Endodermal cell (in vitro differentiated cells): ENCODE results near the gene RBM20. TPM values are rescaled to one million over a fixed set of nuclear protein-coding genes. Genes with fewer than 3 reads are reported as not detected.

Experiments used
- DNase-seq: peaks from one replicate; pipeline ENCODE4 v3.0.0-alpha.2; 2017
- H3K27ac ChIP-seq: 2 replicates; pipeline ENCODE4 v1.5.1; 2013; ENCODE audit warnings: mild to moderate bottlenecking, low read depth, low read length, moderate library complexity
- H3K27me3 ChIP-seq: 2 replicates; pipeline ENCODE4 v1.6.1; 2013; ENCODE audit warnings: mild to moderate bottlenecking, low read length, moderate library complexity; ENCODE audit not compliant: insufficient read depth, control insufficient read depth, poor library complexity, severe bottlenecking
- H3K36me3 ChIP-seq: 2 replicates; pipeline ENCODE4 v1.7.0; 2013; ENCODE audit warnings: mild to moderate bottlenecking, low read length, moderate library complexity; ENCODE audit not compliant: control insufficient read depth, insufficient read depth
- H3K4me1 ChIP-seq: one replicate; pipeline ENCODE4 v1.7.0; 2013; ENCODE audit warnings: low read length; ENCODE audit not compliant: control insufficient read depth, insufficient read depth
- H3K4me3 ChIP-seq: 2 replicates; pipeline ENCODE4 v1.5.1; 2013; ENCODE audit warnings: mild to moderate bottlenecking, low read length, moderate library complexity
- H3K9ac ChIP-seq: 2 replicates; pipeline ENCODE4 v1.6.1; 2013; ENCODE audit warnings: mild to moderate bottlenecking, low read length, moderate library complexity; ENCODE audit not compliant: poor library complexity, severe bottlenecking; ENCODE audit errors: extremely low read depth
- H3K9me3 ChIP-seq: 2 replicates; pipeline ENCODE4 v1.6.1; 2013; ENCODE audit warnings: mild to moderate bottlenecking, low read length, moderate library complexity; ENCODE audit not compliant: control insufficient read depth
- H3K27ac Mint-ChIP-seq: 2 replicates; pipeline ENCODE4 v1.8.0; 2020; ENCODE audit warnings: mixed read lengths
- H3K27me3 Mint-ChIP-seq: 2 replicates; pipeline ENCODE4 v1.8.0; 2021; ENCODE audit warnings: mild to moderate bottlenecking, mixed read lengths; ENCODE audit not compliant: insufficient read depth
- H3K36me3 Mint-ChIP-seq: 2 replicates; pipeline ENCODE4 v1.8.0; 2020; ENCODE audit warnings: low read depth, mixed read lengths
- H3K4me1 Mint-ChIP-seq: 2 replicates; pipeline ENCODE4 v1.8.0; 2020; ENCODE audit warnings: mixed read lengths
- H3K4me3 Mint-ChIP-seq: 2 replicates; pipeline ENCODE4 v1.8.0; 2020; ENCODE audit warnings: mild to moderate bottlenecking, moderate library complexity, mixed read lengths
- H3K9me3 Mint-ChIP-seq: 2 replicates; pipeline ENCODE4 v1.8.0; 2020; ENCODE audit warnings: mild to moderate bottlenecking, mixed read lengths
- WGBS, 2 experiments: methylation state at CpG; one replicate each; pipeline versions ENCODE4 v1.1.5 to v1.1.7; 2013; ENCODE audit warnings: missing lambda C conversion rate in 2 of 2, mixed read lengths in 1 of 2; ENCODE audit not compliant: insufficient coverage in 1 of 2, insufficient read length in 1 of 2; 5-methylcytosine and 5-hydroxymethylcytosine counted together
- total RNA-seq, 2 donors: library from RNA; stranded (reverse); fragmentation: NEBNext Ultra II Directional in 1 of 2; extraction: Animal tissue kit (Norgen Biotek cat#: 25700) in 1 of 2; gene quantifications; 2 replicates in 1 of 2; 3 replicates in 1 of 2; pipeline ENCODE4 v1.2.1, GENCODE V29; 2021
- TF ChIP-seq, protein P1 (sequence below): fragments of 200-600 bp; sonication (generic); conservative IDR thresholded peaks from 2 replicates; pipeline ENCODE4 v1.5.0; 2021; ENCODE audit warnings: antibody characterized with exemption, mild to moderate bottlenecking

The RBM20 gene
- total RNA-seq, 2 donors from 2014 or later, result 6.2 to 7.0 TPM

DNA sequence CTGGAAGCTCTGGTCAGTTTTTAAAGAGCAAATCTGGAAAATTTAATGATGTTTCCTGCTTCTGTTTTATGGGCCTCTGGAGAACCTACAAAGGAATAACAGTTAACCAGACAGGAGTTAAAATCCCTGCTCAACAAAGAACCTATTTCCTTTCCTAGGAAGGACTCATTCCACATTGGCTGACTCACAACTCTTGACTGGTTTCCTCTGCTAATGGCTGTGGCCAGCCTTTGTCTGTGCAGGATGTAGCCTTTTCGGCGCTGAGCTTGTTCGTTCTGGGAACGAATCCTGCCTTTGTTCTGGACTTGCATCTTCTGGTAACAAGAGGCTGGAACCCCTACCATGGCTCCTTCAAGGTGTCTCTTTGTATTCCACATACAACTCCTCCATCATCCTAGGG, 114.8 kb downstream of the RBM20 start:
- H3K4me1 Mint-ChIP-seq, result peaks cover 3% of the 10 kb centered on the region
- no peaks in the 10 kb centered on the region for H3K36me3 Mint-ChIP-seq
- H3K9me3 Mint-ChIP-seq, result no peaks in the 10 kb centered on the region
- H3K9me3 ChIP-seq, result no peaks in the 10 kb centered on the region
- no peak for DNase-seq
- H3K27me3 ChIP-seq, result no peaks in the 10 kb centered on the region
- H3K4me3 ChIP-seq, result no peak overlapping the region
- H3K36me3 ChIP-seq, result no peaks in the 10 kb centered on the region
- H3K27ac Mint-ChIP-seq, result no peak overlapping the region
- TF ChIP-seq, protein P1, sequence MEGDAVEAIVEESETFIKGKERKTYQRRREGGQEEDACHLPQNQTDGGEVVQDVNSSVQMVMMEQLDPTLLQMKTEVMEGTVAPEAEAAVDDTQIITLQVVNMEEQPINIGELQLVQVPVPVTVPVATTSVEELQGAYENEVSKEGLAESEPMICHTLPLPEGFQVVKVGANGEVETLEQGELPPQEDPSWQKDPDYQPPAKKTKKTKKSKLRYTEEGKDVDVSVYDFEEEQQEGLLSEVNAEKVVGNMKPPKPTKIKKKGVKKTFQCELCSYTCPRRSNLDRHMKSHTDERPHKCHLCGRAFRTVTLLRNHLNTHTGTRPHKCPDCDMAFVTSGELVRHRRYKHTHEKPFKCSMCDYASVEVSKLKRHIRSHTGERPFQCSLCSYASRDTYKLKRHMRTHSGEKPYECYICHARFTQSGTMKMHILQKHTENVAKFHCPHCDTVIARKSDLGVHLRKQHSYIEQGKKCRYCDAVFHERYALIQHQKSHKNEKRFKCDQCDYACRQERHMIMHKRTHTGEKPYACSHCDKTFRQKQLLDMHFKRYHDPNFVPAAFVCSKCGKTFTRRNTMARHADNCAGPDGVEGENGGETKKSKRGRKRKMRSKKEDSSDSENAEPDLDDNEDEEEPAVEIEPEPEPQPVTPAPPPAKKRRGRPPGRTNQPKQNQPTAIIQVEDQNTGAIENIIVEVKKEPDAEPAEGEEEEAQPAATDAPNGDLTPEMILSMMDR, result no peak
- H3K4me1 ChIP-seq, result no peaks in the 10 kb centered on the region
- H3K9ac ChIP-seq, result no peak overlapping the region
- no peaks in the 10 kb centered on the region for H3K27me3 Mint-ChIP-seq
- H3K27ac ChIP-seq, result no peak overlapping the region
- H3K4me3 Mint-ChIP-seq, result no peak overlapping the region
- 69 to 77% methylated on average over 4 of the region's 4 CpGs for WGBS, 2 experiments

DNA sequence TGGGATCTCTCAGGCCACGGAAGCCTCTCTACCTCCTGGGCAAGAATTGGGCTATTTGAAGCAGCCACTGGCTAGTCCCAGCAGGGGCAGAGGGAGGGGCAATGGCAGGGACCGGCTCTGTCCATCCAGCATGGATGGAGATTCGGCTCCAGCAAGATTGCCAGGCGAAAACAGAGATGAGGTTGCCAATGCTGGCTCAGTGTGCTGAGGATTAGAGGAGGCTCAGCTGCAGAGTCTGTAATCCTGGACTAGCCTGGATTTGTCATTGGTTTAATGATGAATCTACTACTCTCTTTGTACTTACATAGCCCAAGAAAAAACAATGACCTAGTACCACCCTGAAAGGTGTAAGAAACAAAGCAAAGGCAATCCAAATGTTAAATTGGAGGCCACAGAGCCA, 115.4 kb downstream of the RBM20 start:
- no peak overlapping the region for H3K27ac Mint-ChIP-seq
- H3K4me3 ChIP-seq, result no peak overlapping the region
- H3K27ac ChIP-seq, result no peak overlapping the region

DNA sequence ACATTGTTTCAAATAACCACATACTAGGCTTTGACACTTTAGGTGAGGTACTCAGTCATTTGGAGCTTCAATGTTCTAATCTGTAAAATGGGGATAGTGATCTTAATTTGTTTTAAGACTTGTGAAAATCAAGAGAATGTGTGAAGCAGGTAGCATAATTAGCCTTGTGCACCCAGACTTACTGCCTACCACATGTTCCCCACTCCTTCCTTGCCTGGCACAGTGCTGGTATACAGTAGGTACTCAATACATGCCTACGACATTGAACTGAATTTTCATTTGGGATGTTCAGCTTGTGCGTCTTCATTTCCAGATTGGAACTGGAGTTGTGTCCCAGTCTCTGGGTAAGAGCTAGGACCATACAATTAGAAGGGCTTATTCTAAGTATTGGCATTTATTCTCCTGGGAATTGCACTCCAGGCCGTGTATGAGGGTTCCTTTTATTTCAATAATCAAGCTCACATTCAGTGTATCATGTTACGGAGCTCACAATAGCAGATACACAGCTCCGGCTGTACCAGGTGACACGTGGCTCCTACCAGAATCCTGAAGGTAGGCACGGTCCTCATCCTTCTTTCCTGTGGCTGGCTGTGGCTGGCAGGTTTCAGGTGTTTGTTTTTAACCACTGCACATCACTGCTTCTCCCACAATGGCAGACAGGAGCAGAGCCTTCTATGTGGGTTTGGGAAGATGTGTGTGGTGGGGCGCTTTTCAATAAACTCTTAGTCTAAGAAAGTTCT, 118.1 kb downstream of the RBM20 start:
- DNase-seq, result no peak
- Histone ChIP-seq H3K4me1 (no peaks in the 10 kb centered on the region), H3K4me3 (no peak overlapping the region), H3K27ac (no peak overlapping the region), H3K9ac (no peak overlapping the region), H3K36me3 (no peaks in the 10 kb centered on the region), H3K9me3 (no peaks in the 10 kb centered on the region), H3K27me3 (no peaks in the 10 kb centered on the region)
- no peak overlapping the region for H3K27ac Mint-ChIP-seq
- H3K4me3 Mint-ChIP-seq, result no peak overlapping the region
- TF ChIP-seq, protein P1, result no peak
- H3K9me3 Mint-ChIP-seq, result no peaks in the 10 kb centered on the region
- WGBS, 2 experiments, result 89 to 100% methylated on average over 7 to 8 of the region's 8 CpGs
- H3K4me1 Mint-ChIP-seq, result peaks cover 3% of the 10 kb centered on the region
- H3K27me3 Mint-ChIP-seq, result no peaks in the 10 kb centered on the region
- no peaks in the 10 kb centered on the region for H3K36me3 Mint-ChIP-seq

More for the DNA sequence above, 115.4 kb downstream of the RBM20 start:
- no peak overlapping the region for H3K9ac ChIP-seq
- TF ChIP-seq, protein P1, result no peak
- H3K9me3 ChIP-seq, result no peaks in the 10 kb centered on the region
- Mint-ChIP-seq H3K36me3 (no peaks in the 10 kb centered on the region), H3K9me3 (no peaks in the 10 kb centered on the region), H3K4me3 (no peak overlapping the region), H3K4me1 (peaks cover 3% of the 10 kb centered on the region), H3K27me3 (no peaks in the 10 kb centered on the region)
- no peaks in the 10 kb centered on the region for H3K4me1 ChIP-seq
- H3K36me3 ChIP-seq, result no peaks in the 10 kb centered on the region
- no peak for DNase-seq
- no peaks in the 10 kb centered on the region for H3K27me3 ChIP-seq
- WGBS, 2 experiments, result 86 to 92% methylated on average over 4 of the region's 4 CpGs
